MM.1S (cell line): ENCODE data around the gene DMXL2.

Source experiments
- DNase-seq: peaks from one replicate; pipeline ENCODE4 v3.0.0-alpha.2; 2015
- H2AFZ ChIP-seq: fragments of 300-600 bp; sonication (generic); 2 replicates; pipeline ENCODE4 v1.6.0; 2016; ENCODE audit warnings: antibody characterized with exemption, low read length
- H3F3A ChIP-seq: fragments of 300-600 bp; sonication (generic); 2 replicates; pipeline ENCODE4 v1.6.1; 2016; ENCODE audit warnings: mild to moderate bottlenecking, antibody characterized with exemption, low read length, moderate library complexity, mixed read lengths; ENCODE audit not compliant: insufficient read depth
- H3K27ac ChIP-seq: fragments of 300-600 bp; sonication (generic); 2 replicates; pipeline ENCODE4 v1.5.1; 2016; ENCODE audit warnings: mild to moderate bottlenecking, low read length
- H3K27me3 ChIP-seq: fragments of 300-600 bp; sonication (generic); replicated peaks from 2 replicates; pipeline ENCODE4 v1.6.0; 2016; ENCODE audit warnings: low read length; ENCODE audit not compliant: insufficient read depth
- H3K36me3 ChIP-seq: fragments of 300-600 bp; sonication (generic); replicated peaks from 2 replicates; pipeline ENCODE4 v1.6.1; 2016; ENCODE audit warnings: mild to moderate bottlenecking, low read length, mixed read lengths; ENCODE audit not compliant: insufficient read depth
- H3K4me1 ChIP-seq: fragments of 300-600 bp; sonication (generic); 2 replicates; pipeline ENCODE4 v1.6.1; 2016; ENCODE audit warnings: low read length, mixed read lengths
- H3K4me2 ChIP-seq: fragments of 300-600 bp; sonication (generic); 2 replicates; pipeline ENCODE4 v1.6.0; 2016; ENCODE audit warnings: low read depth, low read length
- H3K4me3 ChIP-seq: fragments of 300-600 bp; sonication (generic); 2 replicates; pipeline ENCODE4 v1.5.1; 2016; ENCODE audit warnings: low read length, mixed read lengths
- H3K79me2 ChIP-seq: fragments of 300-600 bp; sonication (generic); 2 replicates; pipeline ENCODE4 v1.6.1; 2016; ENCODE audit warnings: mixed run types, low read length, mixed read lengths
- H3K9ac ChIP-seq: fragments of 300-600 bp; sonication (generic); 2 replicates; pipeline ENCODE4 v1.6.1; 2016; ENCODE audit warnings: low read length, mixed read lengths
- H3K9me2 ChIP-seq: fragments of 300-600 bp; sonication (generic); replicated peaks from 2 replicates; pipeline ENCODE4 v1.6.1; 2016; ENCODE audit warnings: mild to moderate bottlenecking, low read length, mixed read lengths; ENCODE audit not compliant: insufficient read depth
- H3K9me3 ChIP-seq: fragments of 300-600 bp; sonication (generic); replicated peaks from 2 replicates; pipeline ENCODE4 v1.6.1; 2016; ENCODE audit warnings: mild to moderate bottlenecking, low read length, mixed read lengths; ENCODE audit not compliant: insufficient read depth
- H4K20me1 ChIP-seq: fragments of 300-600 bp; sonication (generic); 2 replicates; pipeline ENCODE4 v1.6.1; 2016; ENCODE audit warnings: mild to moderate bottlenecking, low read length, moderate library complexity, mixed read lengths; ENCODE audit not compliant: insufficient read depth
- EZH2 ChIP-seq: fragments of 300-600 bp; sonication (generic); optimal IDR thresholded peaks from 2 replicates; pipeline ENCODE3; 2017; ENCODE audit warnings: low read depth, mild to moderate bottlenecking, antibody characterized with exemption, low read length, mixed read lengths
- EZH2phosphoT487 ChIP-seq: fragments of 300-600 bp; sonication (generic); IDR thresholded peaks from 2 replicates; pipeline ENCODE4 v1.6.1; 2018; ENCODE audit warnings: antibody characterized with exemption, low read length
- TF ChIP-seq, protein P1 (sequence below): fragments of 300-600 bp; sonication (generic); IDR thresholded peaks from 2 replicates; pipeline ENCODE4 v1.5.1; 2016; ENCODE audit warnings: antibody characterized with exemption, low read length, mixed read lengths

The DMXL2 gene, protein sequence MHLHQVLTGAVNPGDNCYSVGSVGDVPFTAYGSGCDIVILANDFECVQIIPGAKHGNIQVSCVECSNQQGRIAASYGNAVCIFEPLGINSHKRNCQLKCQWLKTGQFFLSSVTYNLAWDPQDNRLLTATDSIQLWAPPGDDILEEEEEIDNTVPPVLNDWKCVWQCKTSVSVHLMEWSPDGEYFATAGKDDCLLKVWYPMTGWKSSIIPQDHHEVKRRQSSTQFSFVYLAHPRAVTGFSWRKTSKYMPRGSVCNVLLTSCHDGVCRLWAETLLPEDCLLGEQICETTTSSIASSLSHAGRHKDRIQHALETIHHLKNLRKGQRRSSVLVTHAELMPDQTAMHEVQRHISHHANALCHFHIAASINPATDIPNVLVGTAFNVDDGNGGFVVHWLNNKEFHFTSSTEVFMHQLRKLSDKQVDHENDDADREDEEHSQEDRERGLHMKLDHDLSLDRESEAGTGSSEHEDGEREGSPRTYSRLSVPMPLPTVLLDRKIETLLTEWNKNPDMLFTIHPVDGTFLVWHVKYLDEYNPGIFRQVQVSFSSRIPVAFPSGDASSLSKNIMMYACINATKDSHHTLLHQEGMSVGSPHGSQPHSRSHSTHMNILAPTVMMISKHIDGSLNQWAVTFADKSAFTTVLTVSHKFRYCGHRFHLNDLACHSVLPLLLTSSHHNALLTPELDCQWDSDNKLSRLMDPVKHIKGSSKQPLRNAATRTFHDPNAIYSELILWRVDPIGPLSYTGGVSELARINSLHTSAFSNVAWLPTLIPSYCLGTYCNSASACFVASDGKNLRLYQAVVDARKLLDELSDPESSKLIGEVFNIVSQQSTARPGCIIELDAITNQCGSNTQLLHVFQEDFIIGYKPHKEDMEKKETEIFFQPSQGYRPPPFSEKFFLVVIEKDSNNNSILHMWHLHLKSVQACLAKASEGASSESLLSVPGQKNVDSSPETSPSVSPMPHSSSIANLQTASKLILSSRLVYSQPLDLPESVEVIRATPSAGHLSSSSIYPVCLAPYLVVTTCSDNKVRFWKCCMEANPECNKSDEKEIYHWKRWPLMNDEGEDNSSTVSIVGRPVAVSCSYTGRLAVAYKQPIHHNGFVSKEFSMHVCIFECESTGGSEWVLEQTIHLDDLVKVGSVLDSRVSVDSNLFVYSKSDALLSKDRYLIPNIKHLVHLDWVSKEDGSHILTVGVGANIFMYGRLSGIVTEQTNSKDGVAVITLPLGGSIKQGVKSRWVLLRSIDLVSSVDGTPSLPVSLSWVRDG (N-terminal part only)

DNA sequence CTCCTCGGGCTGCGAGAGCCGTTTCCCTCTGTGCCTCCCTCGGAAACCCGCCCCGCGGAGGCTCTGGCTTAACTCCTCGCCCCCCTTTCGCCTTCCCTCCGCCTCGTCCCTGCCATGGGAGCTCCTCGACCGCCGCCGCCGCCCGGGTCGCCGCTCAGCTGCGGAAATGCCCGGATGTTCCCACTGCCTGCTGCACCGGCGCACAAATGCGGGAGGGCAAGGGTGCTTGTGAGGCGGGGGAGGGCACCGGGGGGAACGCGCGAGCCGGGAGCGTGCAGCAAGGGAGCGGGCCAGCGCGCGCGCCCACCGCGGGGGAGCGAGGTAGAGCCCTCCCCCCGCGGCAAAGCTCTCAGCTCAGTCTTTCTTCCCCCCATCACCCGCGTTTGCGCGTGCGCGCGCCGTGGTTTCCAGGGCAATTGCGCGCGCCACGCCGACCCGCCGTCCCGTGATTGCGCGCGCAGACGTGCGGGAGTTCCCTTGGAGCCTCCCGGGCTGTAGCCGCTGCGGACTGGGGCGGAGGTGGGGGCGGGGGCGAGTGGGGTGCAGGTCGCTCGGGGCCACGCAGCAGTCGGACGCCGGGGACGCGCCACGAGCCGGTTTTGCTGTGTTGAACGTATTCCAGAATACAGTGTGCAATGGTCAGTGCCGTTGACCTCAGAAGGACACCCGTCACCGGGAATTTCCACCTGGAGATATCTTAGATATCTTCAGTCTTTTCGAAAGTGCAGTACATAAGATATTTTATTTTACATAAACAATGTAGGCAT, at the start of gene DMXL2:
Gene DMXL2, minus strand, starts transcription at position 168 of the 767 bp plus-strand sequence. CDS start 226 bp downstream, outside the sequence.
- DNase-seq: peak; percentile 78
- peak within 1 kb of the TSS; percentile 89 for H2AFZ ChIP-seq

DNA sequence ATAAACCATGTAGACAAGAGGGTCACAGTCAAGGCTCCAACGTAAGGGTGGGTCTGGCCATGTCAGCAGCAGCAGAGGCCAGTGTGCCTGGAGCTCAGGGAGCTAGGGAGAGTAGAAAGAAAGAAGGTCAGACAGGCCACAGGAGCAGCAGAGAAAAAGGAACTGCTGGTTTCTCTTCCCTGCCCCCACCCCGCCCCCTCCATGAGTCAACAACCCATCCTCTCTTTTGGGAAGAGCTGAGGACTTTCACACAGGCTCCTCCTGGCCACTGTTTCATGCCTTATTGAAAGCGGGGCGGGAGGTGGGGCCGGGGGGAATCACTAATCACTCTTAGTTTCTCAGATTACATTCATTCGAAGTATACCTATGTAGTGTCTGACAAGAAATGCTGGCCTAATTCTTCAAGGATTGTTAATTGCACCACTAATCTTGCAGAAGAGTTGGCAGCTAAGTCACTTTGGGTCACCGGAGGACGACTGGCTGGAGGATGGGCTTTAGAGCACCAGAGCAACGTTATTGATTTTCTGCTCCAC, 49.6 kb upstream of the DMXL2 start:
- Histone ChIP-seq H4K20me1 (no peaks in the 10 kb centered on the region), H3K9ac (no peak overlapping the region), H3K9me3 (no peaks in the 10 kb centered on the region), H3K27me3 (no peaks in the 10 kb centered on the region), H3K4me3 (no peak overlapping the region), H3F3A (no peaks in the 10 kb centered on the region), H2AFZ (no peak overlapping the region), H3K4me1 (no peaks in the 10 kb centered on the region), H3K36me3 (no peaks in the 10 kb centered on the region), H3K4me2 (no peak overlapping the region), H3K27ac (no peak overlapping the region), H3K9me2 (no peaks in the 10 kb centered on the region), H3K79me2 (no peaks in the 10 kb centered on the region)
- no peak for DNase-seq
- TF ChIP-seq EZH2 (no peak), EZH2phosphoT487 (no peak)
- TF ChIP-seq, protein P1, sequence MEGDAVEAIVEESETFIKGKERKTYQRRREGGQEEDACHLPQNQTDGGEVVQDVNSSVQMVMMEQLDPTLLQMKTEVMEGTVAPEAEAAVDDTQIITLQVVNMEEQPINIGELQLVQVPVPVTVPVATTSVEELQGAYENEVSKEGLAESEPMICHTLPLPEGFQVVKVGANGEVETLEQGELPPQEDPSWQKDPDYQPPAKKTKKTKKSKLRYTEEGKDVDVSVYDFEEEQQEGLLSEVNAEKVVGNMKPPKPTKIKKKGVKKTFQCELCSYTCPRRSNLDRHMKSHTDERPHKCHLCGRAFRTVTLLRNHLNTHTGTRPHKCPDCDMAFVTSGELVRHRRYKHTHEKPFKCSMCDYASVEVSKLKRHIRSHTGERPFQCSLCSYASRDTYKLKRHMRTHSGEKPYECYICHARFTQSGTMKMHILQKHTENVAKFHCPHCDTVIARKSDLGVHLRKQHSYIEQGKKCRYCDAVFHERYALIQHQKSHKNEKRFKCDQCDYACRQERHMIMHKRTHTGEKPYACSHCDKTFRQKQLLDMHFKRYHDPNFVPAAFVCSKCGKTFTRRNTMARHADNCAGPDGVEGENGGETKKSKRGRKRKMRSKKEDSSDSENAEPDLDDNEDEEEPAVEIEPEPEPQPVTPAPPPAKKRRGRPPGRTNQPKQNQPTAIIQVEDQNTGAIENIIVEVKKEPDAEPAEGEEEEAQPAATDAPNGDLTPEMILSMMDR: no peak

More for the DNA sequence above, at the start of gene DMXL2:
- Histone ChIP-seq H3K9ac (peak within 1 kb of the TSS; percentile 64), H3K4me2 (peak within 1 kb of the TSS; percentile 94), H3K4me3 (peak within 1 kb of the TSS; percentile 88), H3K36me3 (no peaks in the 10 kb centered on the region), H3K9me3 (no peaks in the 10 kb centered on the region), H3F3A (peaks cover 18% of the 10 kb centered on the region; the same call in 1 of the 2 replicates), H3K27ac (no peak within 1 kb of the TSS), H4K20me1 (no peaks in the 10 kb centered on the region), H3K9me2 (no peaks in the 10 kb centered on the region), H3K4me1 (peaks cover 22% of the 10 kb centered on the region), H3K79me2 (no peaks in the 10 kb centered on the region), H3K27me3 (peaks cover 27% of the 10 kb centered on the region)
- TF ChIP-seq EZH2: no peak
- TF ChIP-seq, protein P1: no peak
- no peak for TF ChIP-seq EZH2phosphoT487

DNA sequence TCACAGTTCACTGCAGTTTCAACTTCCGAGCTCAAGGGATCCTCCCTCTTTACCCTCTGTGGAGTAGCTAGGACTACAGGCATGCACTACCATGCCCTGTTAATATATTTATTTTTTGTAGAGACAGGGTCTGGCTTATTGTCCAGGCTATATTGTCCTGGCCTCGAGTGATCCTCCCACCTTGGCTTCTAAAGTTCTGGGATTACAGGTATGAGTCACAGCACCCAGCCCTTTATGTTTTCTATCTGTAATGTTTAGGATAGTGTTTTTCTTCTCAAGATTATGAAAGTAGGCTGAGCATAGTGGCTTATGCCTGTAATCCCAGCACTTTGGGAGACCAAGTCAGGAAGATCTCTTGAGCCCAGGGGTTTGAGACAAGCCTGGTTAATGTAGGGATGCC, 46.8 kb upstream of the DMXL2 start:
- Histone ChIP-seq H3K9me2 (no peaks in the 10 kb centered on the region), H3K36me3 (no peaks in the 10 kb centered on the region), H4K20me1 (no peaks in the 10 kb centered on the region), H3K27me3 (no peaks in the 10 kb centered on the region), H3K4me3 (no peak overlapping the region), H3K9ac (no peak overlapping the region), H3F3A (no peaks in the 10 kb centered on the region), H3K9me3 (no peaks in the 10 kb centered on the region), H3K79me2 (no peaks in the 10 kb centered on the region), H3K4me2 (no peak overlapping the region), H3K27ac (no peak overlapping the region), H2AFZ (no peak overlapping the region), H3K4me1 (no peaks in the 10 kb centered on the region)
- TF ChIP-seq EZH2 (no peak), EZH2phosphoT487 (no peak)
- TF ChIP-seq, protein P1: no peak
- no peak for DNase-seq
